Measurements from ENCODE around the gene BCL2L11. TPM values are rescaled to one million over a fixed set of nuclear protein-coding genes. Genes with fewer than 3 reads are reported as not detected.

BCL2L11 gene
- total and polyA plus RNA-seq, 10 of the 15 experiments (the other 5 are each of a cell fraction or from before 2014, with no cell fraction given), result 0.29 to 10.1 (median 1.1) TPM

- TF ChIP-seq CTCF (IDR thresholded peaks at IDR 0.05 in 2 of 3, conservative IDR thresholded peaks at IDR 0.05 in 1 of 3; ENCODE audit: control insufficient read depth in 2 of 3, extremely low read depth in 1 of 3, insufficient read depth in 1 of 3, low read depth in 3 of 3, low read length in 3 of 3), result no peak
- TF ChIP-seq BRCA1 (IDR thresholded peaks at IDR 0.05; ENCODE audit: low read depth, low read length), result no peak
- TF ChIP-seq DPF2 (IDR thresholded peaks at IDR 0.05), result no peak
- no peak for TF ChIP-seq TCF7 (IDR thresholded peaks at IDR 0.05; ENCODE audit: borderline replicate concordance)
- TF ChIP-seq RBBP5 (conservative IDR thresholded peaks at IDR 0.05), result no peak
Measured at GRCh38 chr2:111095434-111095833, 25.3 kb upstream of the BCL2L11 start (continued).

- H3K27ac ChIP-seq (ENCODE audit: control insufficient read depth, insufficient read depth), result no peak overlapping the region
Measured at GRCh38 chr2:111099402-111099801, 21.3 kb upstream of the BCL2L11 start.

More at GRCh38 chr2:111099402-111099801, 21.3 kb upstream of the BCL2L11 start:
- ChIA-PET RAD21 (ENCODE audit: unreplicated experiment) (interaction anchor here (0.8 to 1.7 kb wide), 3 partner anchors 42 to 113 kb away, joined by 3 to 5 read pairs (median 3); no protein-coding TSS in a partner anchor), SMC1A (ENCODE audit: uncharacterized antibody, unreplicated experiment) (interaction anchor here (0.8 to 2.1 kb wide), 8 partner anchors 9 to 287 kb away, joined by 3 to 9 read pairs (median 4); no protein-coding TSS in a partner anchor), POLR2A (no interaction called here), CTCF (interaction anchor here (0.9 to 1.6 kb wide), 9 partner anchors 11 to 287 kb away, joined by 3 to 6 read pairs (median 4); no protein-coding TSS in a partner anchor)
- Histone ChIP-seq H3K36me3 (ENCODE audit: control insufficient read depth in 2 of 2, insufficient read depth in 2 of 2, low read length in 1 of 2) (no peaks in the 10 kb centered on the region), H3K27me3 (replicated peaks in 1 of 2; ENCODE audit: control insufficient read depth in 2 of 2, insufficient read depth in 2 of 2, low read length in 1 of 2) (no peaks in the 10 kb centered on the region), H3K9ac (ENCODE audit: control insufficient read depth, insufficient read depth, low read length) (no peak overlapping the region), H3K4me3 (no peak overlapping the region), H4K20me1 (ENCODE audit: control insufficient read depth, insufficient read depth) (no peaks in the 10 kb centered on the region), H3K4me1 (ENCODE audit: control insufficient read depth, insufficient read depth, low read length) (peaks cover 9% of the 10 kb centered on the region), H3K4me2 (ENCODE audit: control insufficient read depth, insufficient read depth) (no peak overlapping the region), H3K9me3 (replicated peaks; ENCODE audit: control insufficient read depth, insufficient read depth, low read length) (no peaks in the 10 kb centered on the region), H2AFZ (ENCODE audit: control insufficient read depth, low read depth, low read length) (no peak overlapping the region), H3K79me2 (ENCODE audit: control insufficient read depth, insufficient read depth, low read length) (no peaks in the 10 kb centered on the region)
- FAIRE-seq (no peak), DNase-seq (ENCODE audit: low read depth, low spot score) (no peak), ATAC-seq (no peak)
- BruUV-seq (replicated peaks), result no TSS peak
- TF ChIP-seq SRF (IDR thresholded peaks at IDR 0.05; ENCODE audit: low read depth in 2 of 2, low read length in 2 of 2), result no peak
- 24% methylated on average over 3 of the region's 3 CpGs for WGBS (ENCODE audit: insufficient coverage, insufficient replicate concordance, low lambda C conversion rate, missing lambda C conversion rate)
- in situ Hi-C loops (cut with MboI), result no loop called here
- intact Hi-C loops (cut with micrococcal nuclease; ENCODE audit: unreplicated experiment), result no loop called here

Measured in GM12878 (cell line).